Fibroblast of mammary gland (primary cell): Measurements from ENCODE around the gene PDIA2.

Experiments
- DNase-seq: peaks from one replicate; pipeline ENCODE4 v3.0.0-alpha.2; 2010; ENCODE audit warnings: low read depth
- H3K4me3 ChIP-seq: 2 replicates; pipeline ENCODE4 v1.5.1; 2011; ENCODE audit warnings: low read depth, mild to moderate bottlenecking, low read length, moderate library complexity; ENCODE audit not compliant: control insufficient read depth
- CTCF ChIP-seq: conservative IDR thresholded peaks from 2 replicates; pipeline ENCODE4 v1.5.1; 2011; ENCODE audit warnings: low read depth, low read length, inconsistent platforms; ENCODE audit not compliant: control insufficient read depth, insufficient read depth

PDIA2 gene

DNA sequence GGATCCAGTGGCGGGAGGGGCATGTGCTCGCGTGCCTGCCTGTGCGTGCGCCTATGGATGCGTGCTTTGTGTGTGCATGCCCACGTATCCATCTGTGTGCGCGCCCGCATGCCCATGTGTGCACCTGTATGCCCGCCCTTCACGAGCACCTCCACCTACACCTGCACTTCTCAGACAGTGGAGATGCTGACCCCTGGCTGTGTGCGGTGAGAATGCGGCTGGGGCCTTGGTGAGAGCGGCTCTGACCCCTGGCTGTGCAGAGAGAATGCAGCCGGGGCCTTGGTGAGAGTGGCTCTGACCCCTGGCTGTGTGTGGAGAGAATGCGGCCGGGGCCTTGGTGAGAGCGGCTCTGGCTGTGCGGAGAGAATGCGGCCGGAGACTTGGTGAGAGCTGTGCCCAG is 35.7 kb downstream of the PDIA2 start:
- TF ChIP-seq CTCF, result no peak
- DNase-seq, result no peak
- no peak overlapping the region for H3K4me3 ChIP-seq

DNA sequence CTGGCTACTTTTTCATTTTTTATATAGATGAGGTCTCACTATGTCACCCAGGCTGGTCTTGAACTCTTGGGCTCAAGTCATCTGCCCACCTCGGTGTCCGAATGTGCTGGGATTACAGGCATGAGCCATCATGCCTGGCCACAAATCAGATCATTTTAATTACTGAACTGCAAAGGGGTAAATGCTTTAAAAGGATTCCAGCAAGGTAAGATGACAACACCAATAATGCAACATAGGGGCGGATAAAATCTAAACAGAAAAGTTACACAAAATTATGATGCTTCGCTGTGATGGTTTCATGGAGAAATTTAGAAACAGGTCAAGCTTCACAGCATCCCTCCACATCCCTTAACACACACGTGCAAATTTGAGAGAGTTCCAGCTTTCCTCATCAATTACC is 37.2 kb downstream of the PDIA2 start:
- no peak overlapping the region for H3K4me3 ChIP-seq
- no peak for DNase-seq
- TF ChIP-seq CTCF, result no peak

- TF ChIP-seq CTCF, result no peak
- no peak for DNase-seq
- H3K4me3 ChIP-seq, result no peak overlapping the region
Observed at GRCh38 chr16:321532-321931, 38.6 kb downstream of the PDIA2 start.

GRCh38 chr16:322476-323143 is 39.6 kb downstream of the PDIA2 start:
- H3K4me3 ChIP-seq, result no peak overlapping the region
- no peak for DNase-seq
- no peak for TF ChIP-seq CTCF

GRCh38 chr16:324201-324450 is 41.2 kb downstream of the PDIA2 start:
- H3K4me3 ChIP-seq, result no peak overlapping the region
- no peak for DNase-seq
- TF ChIP-seq CTCF, result no peak

GRCh38 chr16:324451-325334 is 41.7 kb downstream of the PDIA2 start:
- no peak for TF ChIP-seq CTCF
- DNase-seq, result no peak
- H3K4me3 ChIP-seq, result no peak overlapping the region
